ENCODE data around the gene TOP2A. TPM values are rescaled to one million over a fixed set of nuclear protein-coding genes. Genes with fewer than 3 reads are reported as not detected.

TOP2A gene
- total RNA-seq, 1 donor from 2014 or later = 1.1 TPM

DNA sequence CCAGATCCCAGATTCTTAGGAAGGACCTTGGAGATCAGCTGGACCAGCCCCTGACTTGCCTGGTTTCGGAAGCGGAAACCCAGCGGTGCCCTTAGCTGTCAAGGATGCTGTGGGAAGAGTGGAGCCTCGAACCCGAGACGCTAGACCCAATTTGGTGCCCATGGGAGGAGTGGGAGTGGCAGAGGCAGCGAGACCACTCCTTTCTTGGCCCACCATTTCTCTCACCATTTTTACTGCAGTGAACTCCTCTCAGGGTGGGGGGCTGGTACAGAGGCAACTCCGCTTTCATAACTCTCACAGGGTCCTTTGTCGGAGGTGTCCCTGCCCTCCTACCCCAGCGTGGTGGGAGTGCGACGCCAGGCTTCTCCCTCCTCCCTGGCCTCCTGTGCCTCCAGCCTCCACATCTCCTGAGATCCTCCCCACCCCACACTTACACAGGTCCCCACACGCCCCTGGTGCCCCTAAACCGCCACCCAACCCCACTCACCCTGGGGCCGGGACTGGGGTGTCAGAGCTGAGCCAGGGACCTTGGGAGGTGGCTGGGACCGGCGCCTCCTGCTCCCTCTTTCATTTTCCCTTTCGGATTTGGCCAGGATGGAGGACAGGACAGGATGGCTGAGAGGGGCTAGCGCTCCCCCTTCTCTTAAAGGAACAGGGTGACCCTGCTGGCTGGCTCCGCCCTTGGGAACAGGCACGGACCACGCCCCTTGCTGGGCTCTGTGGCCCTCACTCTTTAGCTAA, 53.4 kb downstream of the TOP2A start, which contains the start of gene GJD3:
Gene GJD3 (minus strand): TSS at position 617 of the 741 bp plus-strand sequence. CDS start 922 bp downstream, outside the sequence.
- no peak for DNase-seq
- intact Hi-C loops (cut with micrococcal nuclease) = no loop called here
- peak; percentile 35 for ATAC-seq

DNA sequence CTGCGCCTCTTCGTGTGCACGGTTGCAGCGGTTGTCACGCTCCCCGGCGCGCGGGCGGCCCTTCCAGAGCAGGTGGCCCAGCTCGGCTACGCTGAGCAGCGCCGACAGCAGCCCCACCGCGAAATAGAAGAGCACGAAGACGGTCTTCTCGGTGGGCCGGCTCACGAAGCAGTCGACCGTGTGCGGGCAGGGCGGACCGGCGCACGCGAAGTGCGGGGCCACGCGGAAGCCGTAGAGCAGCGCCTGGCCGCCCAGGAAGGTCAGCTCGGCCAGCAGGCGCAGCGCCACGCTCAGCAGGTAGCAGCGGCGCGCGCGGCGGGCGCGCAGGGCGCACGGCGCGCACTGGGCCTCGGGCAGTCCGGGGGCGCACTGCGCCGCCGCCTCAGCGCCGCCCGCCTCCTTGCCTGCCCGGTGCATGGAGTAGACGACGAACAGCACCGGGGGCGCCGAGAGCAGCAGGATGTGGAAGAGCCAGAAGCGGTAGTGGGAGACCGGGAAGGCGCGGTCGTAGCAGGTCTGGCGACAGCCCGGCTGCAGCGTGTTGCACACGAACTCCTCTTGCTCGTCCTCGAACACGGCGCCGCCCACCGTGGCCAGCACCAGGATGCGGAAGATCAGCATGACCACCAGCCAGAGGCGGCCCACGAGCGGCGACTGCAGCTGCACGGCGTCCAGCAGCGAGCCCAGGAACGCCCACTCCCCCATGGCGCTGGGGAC, 54.4 kb downstream of the TOP2A start:
- DNase-seq (peak; percentile 61), ATAC-seq (peak; percentile 20)
- intact Hi-C loops (cut with micrococcal nuclease) = no loop called here

DNA sequence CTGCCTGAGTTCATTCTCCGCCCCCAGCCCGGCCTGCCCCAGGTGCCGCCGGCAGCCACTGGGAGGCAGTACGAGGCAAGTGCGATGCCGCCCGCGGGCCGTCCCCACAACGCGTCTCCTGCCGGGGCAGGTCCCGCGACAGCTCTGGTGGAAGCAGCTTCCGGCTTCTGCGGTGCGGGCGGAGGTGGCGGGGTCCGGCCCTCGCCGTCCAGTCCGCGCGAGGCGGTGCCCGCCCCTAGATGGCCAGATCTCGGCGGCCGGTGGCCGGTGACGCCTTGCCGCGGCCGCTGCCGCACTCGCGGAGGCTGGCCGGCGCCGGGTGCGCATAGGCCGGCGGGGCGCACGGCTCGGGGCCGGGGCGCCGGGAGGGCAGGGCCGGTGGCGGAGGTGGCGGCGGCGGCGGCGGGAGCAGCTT, 55.0 kb downstream of the TOP2A start:
- intact Hi-C loops (cut with micrococcal nuclease) = no loop called here

DNA sequence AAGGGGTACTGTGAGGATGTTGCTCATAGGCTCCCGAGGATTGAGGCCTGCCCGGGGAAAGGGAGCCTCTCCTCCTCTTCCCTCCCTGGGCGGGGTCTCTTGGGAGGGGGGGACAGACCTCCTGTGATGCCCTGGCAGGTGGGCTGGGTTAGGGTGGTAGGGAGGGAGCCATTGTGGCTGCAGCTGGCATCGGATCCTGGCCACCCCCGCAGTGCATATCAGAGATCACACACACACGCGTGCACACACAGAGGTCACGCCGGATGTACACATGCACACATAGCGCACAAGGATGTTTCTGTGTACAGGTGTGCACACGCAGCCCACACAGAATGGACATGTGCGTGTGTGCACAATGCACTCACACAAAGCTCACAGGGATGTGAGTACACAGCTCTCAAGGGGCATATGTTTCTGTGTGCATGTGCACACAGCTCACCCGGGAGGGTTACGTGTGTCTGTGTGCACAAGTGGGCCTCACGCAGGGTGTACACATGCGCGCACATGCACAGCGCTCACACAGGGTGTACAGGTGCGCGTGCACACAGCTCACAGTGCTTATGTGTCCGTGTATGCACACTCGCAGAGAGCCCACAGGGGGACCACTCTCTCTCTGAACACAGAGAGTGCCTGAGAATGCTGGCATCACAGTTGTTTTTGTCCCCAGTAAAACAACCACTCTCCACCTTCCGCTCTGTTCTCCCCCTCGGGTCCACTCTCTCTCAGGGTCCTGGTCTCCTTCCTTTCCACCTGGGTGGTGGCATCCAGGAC, 55.6 kb downstream of the TOP2A start:
- no peak for DNase-seq
- intact Hi-C loops (cut with micrococcal nuclease) = no loop called here
- no peak for ATAC-seq

More for the DNA sequence above, 55.0 kb downstream of the TOP2A start:
- DNase-seq = peak; percentile 77
- peak; percentile 47 for ATAC-seq

DNA sequence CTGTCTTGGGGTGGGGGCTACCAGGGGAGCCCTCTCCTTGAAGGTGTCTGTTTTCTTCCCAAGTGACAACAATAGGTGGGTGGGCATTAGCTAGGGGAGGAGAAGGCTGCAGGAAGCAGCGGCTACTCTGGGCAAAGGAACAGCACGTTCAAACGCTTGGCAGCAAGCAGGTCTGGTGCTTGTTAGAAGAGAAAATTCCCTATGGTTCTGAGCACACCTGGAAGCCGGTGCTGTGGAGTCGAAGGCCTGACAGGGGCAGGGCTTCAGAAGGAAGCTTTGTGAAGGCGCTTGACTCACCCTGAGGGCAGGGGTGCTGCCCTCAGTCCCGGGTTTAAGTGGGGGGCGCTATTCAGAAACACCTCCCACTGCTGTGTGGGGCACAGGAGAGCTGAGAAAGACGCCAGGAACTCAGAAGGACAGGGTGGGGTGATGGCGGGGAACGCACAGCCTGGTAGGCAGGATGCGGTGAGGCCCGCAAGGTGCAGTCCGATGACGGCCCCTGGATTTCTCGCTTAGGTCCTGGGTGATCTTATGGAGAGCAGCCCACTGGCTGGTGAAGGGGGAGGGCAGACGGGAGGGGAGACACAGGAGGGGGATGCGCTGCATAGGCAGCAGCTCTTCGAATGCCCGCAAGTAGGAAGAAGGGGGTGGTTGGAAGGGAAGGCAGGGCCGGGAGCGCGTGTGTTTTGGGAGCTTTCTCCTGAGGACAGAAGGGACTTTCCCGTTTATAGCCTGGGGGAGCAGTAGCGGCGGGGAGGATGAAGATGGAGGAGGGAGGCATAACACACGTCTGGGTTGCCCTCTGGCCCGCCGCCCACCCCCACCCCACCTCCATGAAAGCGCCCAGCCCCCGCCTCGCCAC, 56.4 kb downstream of the TOP2A start:
- DNase-seq (no peak), ATAC-seq (no peak)
- intact Hi-C loops (cut with micrococcal nuclease) = no loop called here

DNA sequence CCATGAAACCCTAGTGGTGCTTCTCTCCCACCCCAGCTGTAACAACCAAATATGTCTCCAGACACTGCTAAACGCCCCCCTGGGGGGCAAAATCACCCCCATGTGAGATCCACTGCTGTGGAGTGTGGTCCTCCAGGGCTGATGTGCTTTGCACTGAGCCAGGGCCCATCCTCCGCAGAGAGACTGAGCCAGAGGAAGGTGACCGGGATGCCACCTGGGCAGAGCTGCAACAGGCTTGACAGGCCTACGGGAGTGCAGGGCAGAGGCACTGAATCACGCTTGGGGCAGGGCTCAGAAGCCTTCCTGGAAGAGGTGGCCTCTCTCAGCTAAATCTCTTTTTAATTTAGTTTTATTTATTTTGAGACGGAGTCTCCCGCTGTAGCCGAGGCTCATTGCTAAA, 57.6 kb downstream of the TOP2A start:
- no peak for ATAC-seq
- DNase-seq = no peak

DNA sequence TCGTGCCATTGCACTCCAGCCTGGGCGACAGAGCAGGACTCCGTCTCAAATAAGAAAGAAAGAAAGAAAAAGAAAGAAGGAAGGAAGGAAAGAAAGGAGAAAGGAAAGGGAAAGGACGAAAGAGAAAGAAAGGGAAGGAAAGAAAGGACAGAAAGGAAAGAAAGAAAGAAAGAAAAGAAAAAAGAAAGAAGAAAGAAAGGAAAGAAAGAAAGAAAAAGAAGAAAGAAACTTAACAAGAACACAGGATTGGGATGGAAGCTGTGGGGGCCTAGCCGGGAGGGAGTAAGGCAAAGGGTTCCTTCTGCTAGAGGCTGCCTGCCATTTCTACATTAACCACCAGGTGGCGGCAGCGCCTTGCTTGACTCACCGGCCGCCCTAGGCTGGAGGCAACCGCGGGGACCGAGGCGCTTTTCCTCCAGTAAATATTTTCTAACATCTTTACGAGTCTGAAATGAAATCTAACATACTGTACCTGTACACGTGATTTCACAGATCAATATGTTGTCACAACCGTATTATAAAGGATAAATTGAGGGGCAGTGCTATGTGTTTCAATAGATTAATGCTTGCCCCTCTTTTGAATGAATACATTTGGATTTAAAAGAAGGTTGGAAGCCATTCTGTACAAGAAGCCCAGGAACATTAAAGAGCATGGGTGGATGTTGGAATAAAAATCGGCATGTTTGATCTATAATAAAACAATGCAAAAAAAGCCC, 59.2 kb downstream of the TOP2A start:
- intact Hi-C loops (cut with micrococcal nuclease) = no loop called here
- peak; percentile 94 for DNase-seq
- peak; percentile 66 for ATAC-seq

More for the DNA sequence above, 57.6 kb downstream of the TOP2A start:
- intact Hi-C loops (cut with micrococcal nuclease) = no loop called here

DNA sequence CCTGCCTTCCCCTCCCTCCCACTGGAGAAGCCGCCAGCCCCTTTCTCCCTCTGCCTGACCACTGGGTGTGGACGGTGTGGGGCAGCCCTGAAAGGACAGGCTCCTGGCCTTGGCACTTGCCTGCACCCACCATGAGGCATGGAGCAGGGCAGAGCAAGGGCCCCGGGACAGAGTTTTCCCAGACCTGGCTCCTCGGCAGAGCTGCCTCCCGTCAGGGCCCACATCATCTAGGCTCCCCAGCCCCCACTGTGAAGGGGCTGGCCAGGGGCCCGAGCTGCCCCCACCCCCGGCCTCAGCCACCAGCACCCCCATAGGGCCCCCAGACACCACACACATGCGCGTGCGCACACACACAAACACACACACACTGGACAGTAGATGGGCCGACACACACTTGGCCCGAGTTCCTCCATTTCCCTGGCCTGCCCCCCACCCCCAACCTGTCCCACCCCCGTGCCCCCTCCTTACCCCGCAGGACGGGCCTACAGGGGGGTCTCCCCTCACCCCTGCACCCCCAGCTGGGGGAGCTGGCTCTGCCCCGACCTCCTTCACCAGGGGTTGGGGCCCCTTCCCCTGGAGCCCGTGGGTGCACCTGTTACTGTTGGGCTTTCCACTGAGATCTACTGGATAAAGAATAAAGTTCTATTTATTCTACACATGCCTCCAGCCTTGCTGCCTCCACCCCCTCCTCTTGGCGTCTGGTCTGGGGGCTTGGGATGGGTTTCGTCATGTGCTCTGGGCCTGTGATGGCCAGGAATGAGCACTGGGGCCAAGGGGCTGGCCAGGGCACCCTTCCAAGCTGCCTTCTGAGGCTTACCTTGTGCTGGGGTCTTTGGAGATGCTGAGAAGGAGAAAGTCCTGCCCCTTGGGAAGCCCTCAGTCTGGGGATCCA, 60.5 kb downstream of the TOP2A start:
- DNase-seq (no peak), ATAC-seq (peak; percentile 2)
- intact Hi-C loops (cut with micrococcal nuclease) = no loop called here

DNA sequence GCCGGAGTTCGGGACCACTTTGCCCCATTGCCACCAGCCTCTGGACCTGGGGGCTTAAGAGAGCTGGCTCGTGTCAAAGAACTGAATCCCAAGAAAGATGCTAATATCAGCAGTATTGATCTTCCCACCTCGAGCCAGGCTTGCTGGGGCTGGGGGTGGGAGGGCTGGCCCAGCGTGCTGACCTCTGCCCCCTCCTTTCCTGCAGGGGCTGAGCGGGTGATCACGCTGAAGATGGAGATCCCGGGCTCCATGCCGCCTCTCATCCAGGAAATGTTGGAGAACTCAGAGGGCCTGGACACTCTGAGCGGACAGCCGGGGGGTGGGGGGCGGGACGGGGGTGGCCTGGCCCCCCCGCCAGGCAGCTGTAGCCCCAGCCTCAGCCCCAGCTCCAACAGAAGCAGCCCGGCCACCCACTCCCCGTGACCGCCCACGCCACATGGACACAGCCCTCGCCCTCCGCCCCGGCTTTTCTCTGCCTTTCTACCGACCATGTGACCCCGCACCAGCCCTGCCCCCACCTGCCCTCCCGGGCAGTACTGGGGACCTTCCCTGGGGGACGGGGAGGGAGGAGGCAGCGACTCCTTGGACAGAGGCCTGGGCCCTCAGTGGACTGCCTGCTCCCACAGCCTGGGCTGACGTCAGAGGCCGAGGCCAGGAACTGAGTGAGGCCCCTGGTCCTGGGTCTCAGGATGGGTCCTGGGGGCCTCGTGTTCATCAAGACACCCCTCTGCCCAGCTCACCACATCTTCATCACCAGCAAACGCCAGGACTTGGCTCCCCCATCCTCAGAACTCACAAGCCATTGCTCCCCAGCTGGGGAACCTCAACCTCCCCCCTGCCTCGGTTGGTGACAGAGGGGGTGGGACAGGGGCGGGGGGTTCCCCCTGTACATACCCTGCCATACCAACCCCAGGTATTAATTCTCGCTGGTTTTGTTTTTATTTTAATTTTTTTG, 61.6 kb downstream of the TOP2A start:
- DNase-seq (peak; percentile 72), ATAC-seq (peak; percentile 33)
- intact Hi-C loops (cut with micrococcal nuclease) = no loop called here

DNA sequence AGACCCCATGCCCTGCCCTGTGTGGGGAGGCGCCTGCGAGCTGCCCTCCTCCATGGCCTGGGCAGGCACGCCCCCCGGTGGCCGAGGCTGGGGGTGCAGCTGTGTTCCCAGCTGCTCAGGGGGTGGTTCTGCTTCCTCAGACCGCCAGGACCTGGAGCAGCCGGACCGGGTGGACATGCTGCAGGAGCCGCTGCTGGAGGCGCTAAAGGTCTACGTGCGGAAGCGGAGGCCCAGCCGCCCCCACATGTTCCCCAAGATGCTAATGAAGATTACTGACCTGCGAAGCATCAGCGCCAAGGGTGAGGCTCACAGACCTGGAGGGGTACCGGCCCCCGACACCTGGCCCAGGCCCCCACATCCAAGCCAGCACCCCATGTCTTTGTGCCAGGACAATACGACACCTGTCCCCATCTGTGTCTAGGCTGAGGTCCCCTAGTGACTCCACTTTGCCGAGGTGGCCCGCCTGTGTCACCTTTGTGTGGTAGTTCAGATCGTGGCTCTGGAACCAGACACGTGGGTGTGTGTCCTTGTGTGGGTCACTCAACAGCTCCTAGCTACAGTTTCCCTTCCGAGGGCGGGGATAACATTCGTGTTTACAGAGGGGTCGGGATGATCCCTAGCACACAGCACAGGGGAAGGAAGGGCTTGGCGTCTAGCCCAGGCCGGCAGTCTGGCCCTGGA, 62.4 kb downstream of the TOP2A start:
- ATAC-seq = peak; percentile 70
- intact Hi-C loops (cut with micrococcal nuclease) = no loop called here

DNA sequence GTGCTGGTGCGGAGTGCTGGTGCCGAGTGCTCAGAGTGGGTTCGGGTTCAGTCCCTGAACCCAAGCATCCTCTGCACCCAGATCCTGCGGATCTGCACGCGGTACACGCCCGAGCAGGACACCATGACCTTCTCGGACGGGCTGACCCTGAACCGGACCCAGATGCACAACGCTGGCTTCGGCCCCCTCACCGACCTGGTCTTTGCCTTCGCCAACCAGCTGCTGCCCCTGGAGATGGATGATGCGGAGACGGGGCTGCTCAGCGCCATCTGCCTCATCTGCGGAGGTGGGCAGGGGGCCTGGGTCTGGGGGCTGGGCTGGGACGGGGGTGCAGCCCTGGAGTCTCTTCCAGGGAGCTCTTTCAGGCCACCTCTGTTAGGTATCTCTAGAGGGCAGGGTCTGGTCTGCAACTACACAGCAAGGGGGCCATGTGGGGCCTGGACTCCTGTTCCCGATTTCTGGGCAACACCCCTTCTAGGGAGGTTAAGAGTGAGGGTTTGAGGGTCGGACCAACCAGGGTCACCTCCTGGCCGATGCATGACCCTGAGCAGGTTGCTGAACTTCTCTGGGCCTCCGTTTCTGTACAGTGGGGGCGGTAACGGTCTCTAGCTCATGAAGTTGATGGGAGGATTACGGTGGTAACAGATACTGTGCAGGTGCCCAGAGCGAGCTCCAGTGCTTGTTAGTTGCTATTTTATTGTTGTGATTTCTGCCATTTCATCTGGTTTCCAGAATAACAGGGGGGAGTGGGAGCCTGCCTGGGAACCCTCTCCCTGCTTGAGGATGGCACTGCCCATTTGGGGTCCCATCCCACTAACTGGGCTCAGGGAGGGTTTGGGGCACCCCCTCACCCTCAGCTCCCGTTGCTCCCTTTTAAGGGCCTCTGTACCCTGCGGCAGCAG, 63.2 kb downstream of the TOP2A start:
- peak; percentile 28 for DNase-seq
- intact Hi-C loops (cut with micrococcal nuclease) = loop anchor here (5.0 kb wide), 1 partner anchor 52 kb away; no protein-coding TSS in a partner anchor
- no peak for ATAC-seq

More for the DNA sequence above, 62.4 kb downstream of the TOP2A start:
- DNase-seq = peak; percentile 89

DNA sequence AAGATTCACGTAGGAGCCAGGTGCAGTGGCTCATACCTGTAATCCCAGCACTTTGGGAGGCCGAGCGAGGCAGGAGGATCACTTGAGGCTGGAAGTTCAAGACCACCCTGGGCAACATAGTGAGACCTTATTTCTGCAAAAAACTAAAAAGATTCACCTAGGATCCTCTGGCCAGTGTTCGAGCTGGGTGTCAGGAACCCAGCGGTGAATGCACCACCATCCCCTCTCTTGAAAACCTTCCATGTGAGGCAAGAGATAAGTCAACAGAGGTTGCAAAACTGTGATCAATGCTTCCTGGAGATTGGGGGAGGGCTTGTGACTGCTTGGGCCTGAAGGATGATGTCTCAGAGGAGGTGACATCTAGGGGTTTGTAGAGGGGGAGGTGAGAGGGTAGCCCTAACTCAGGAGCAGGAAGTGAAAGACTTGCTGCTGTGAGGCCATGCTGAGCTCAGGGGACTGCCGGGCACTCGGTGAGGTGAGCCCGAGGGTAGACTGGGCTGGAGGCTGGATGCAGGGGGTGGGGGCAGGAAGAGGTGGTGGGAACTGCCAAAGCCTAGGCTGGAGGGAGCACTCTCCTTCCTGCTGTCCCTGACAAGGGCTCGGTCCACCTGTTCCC, 64.8 kb downstream of the TOP2A start:
- intact Hi-C loops (cut with micrococcal nuclease) = loop anchor here (5.0 kb wide), 1 partner anchor 51 kb away; no protein-coding TSS in a partner anchor
- peak; percentile 10 for DNase-seq
- no peak for ATAC-seq

DNA sequence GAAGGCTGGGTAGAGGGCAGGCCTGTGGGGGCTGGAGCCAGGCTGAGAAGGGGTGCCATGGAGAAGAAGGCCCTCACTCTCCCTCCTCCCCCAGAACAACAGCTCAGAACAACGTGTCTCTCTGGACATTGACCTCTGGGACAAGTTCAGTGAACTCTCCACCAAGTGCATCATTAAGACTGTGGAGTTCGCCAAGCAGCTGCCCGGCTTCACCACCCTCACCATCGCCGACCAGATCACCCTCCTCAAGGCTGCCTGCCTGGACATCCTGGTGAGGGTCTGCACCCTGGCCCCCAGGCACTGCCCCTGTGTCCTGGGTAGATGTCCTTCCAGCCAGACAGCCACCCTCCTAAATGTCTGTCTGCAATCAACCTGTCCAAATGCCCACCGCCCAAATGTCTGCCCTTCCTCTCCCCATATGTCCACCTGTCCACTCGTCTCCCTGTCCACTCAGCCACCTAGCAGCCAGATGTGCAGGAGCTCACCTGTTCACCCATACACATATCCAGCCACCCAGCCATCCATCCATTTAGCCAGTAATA, 65.4 kb downstream of the TOP2A start:
- intact Hi-C loops (cut with micrococcal nuclease) = loop anchor here (5.0 kb wide), 1 partner anchor 50 kb away; no protein-coding TSS in a partner anchor
- no peak for ATAC-seq
- DNase-seq = peak; percentile 25
